SK-N-SH treated with all-trans-retinoic acid at 6 μM for 48 hours (cell line): ENCODE data around the gene PLOD2.

Experiments
- ATAC-seq: fragments of 200-7000 bp; cut with Tn5 transposase; 3 replicates; pipeline ENCODE4 v1.9.1; 2020; ENCODE audit warnings: mild to moderate bottlenecking, moderate library complexity
- ARNTL ChIP-seq: fragments of 450-650 bp; formaldehyde crosslinking; IDR thresholded peaks from 2 replicates; pipeline ENCODE4 v1.5.0; 2020; ENCODE audit warnings: low read depth, mild to moderate bottlenecking, moderate library complexity, borderline replicate concordance
- BACH2 ChIP-seq: fragments of 250-450 bp; sonication (Bioruptor Pico); IDR thresholded peaks from 2 replicates; pipeline ENCODE4 v1.9.0; 2021; ENCODE audit warnings: mild to moderate bottlenecking, borderline replicate concordance
- CREB5 ChIP-seq: fragments of 250-450 bp; sonication (Bioruptor Pico); IDR thresholded peaks from 2 replicates; pipeline ENCODE4 v1.5.1; 2020; ENCODE audit warnings: low read depth, mild to moderate bottlenecking, moderate library complexity
- CSDC2 ChIP-seq: fragments of 250-450 bp; sonication (Bioruptor Pico); IDR thresholded peaks from 2 replicates; pipeline ENCODE4 v1.5.0; 2020; ENCODE audit warnings: mild to moderate bottlenecking, moderate library complexity
- CSRNP3 ChIP-seq: fragments of 250-450 bp; sonication (Bioruptor Pico); IDR thresholded peaks from 2 replicates; pipeline ENCODE4 v1.5.1; 2021; ENCODE audit warnings: mild to moderate bottlenecking, moderate library complexity
- ESRRG ChIP-seq: fragments of 250-450 bp; sonication (Bioruptor Pico); IDR thresholded peaks from 2 replicates; pipeline ENCODE4 v1.6.1; 2021; ENCODE audit warnings: mild to moderate bottlenecking
- GLIS3 ChIP-seq: fragments of 250-450 bp; sonication (Bioruptor Pico); IDR thresholded peaks from 2 replicates; pipeline ENCODE4 v1.5.0; 2020; ENCODE audit warnings: mild to moderate bottlenecking, moderate library complexity
- ISL1 ChIP-seq: fragments of 250-450 bp; sonication (Bioruptor Pico); IDR thresholded peaks from 2 replicates; pipeline ENCODE4 v2.1.2; 2022; ENCODE audit warnings: mild to moderate bottlenecking, moderate library complexity
- OSR1 ChIP-seq: fragments of 250-450 bp; sonication (Bioruptor Pico); IDR thresholded peaks from 2 replicates; pipeline ENCODE4 v1.8.0; 2022; ENCODE audit warnings: moderate library complexity, mild to moderate bottlenecking, inconsistent platforms
- PATZ1 ChIP-seq: fragments of 250-450 bp; sonication (Bioruptor Pico); IDR thresholded peaks from 2 replicates; pipeline ENCODE4 v1.8.0; 2020; ENCODE audit warnings: mild to moderate bottlenecking, moderate library complexity, borderline replicate concordance
- POU6F1 ChIP-seq: fragments of 250-450 bp; sonication (Bioruptor Pico); IDR thresholded peaks from 2 replicates; pipeline ENCODE4 v1.8.0; 2021; ENCODE audit warnings: low read depth, mild to moderate bottlenecking, moderate library complexity, borderline replicate concordance
- PPARA ChIP-seq: fragments of 250-450 bp; sonication (Bioruptor Pico); IDR thresholded peaks from 2 replicates; pipeline ENCODE4 v1.5.0; 2020; ENCODE audit warnings: mild to moderate bottlenecking, borderline replicate concordance
- RARB ChIP-seq: fragments of 250-450 bp; sonication (Bioruptor Pico); IDR thresholded peaks from 2 replicates; pipeline ENCODE4 v1.8.0; 2021; ENCODE audit warnings: mild to moderate bottlenecking, moderate library complexity
- SNAI2 ChIP-seq: fragments of 250-450 bp; sonication (Bioruptor Pico); IDR thresholded peaks from 2 replicates; pipeline ENCODE4 v1.5.0; 2020; ENCODE audit warnings: mild to moderate bottlenecking, moderate library complexity
- TCF4 ChIP-seq: fragments of 250-450 bp; sonication (Bioruptor Pico); IDR thresholded peaks from 2 replicates; pipeline ENCODE4 v1.8.0; 2021; ENCODE audit warnings: mild to moderate bottlenecking, moderate library complexity, borderline replicate concordance
- TSHZ2 ChIP-seq: fragments of 250-450 bp; sonication (Bioruptor Pico); IDR thresholded peaks from 2 replicates; pipeline ENCODE4 v1.5.0; 2020; ENCODE audit warnings: mild to moderate bottlenecking, moderate library complexity
- ZFP3 ChIP-seq: fragments of 250-450 bp; sonication (Bioruptor Pico); IDR thresholded peaks from 2 replicates; pipeline ENCODE4 v1.5.0; 2020; ENCODE audit warnings: mild to moderate bottlenecking, moderate library complexity
- ZNF565 ChIP-seq: fragments of 450-650 bp; formaldehyde crosslinking; conservative IDR thresholded peaks from 2 replicates; pipeline ENCODE4 v1.5.0; 2020; ENCODE audit warnings: low read depth, mild to moderate bottlenecking, moderate library complexity
- ZNF70 ChIP-seq: fragments of 450-650 bp; formaldehyde crosslinking; IDR thresholded peaks from 2 replicates; pipeline ENCODE4 v1.5.0; 2020; ENCODE audit warnings: mild to moderate bottlenecking, moderate library complexity
- ZNF8 ChIP-seq: fragments of 450-650 bp; formaldehyde crosslinking; IDR thresholded peaks from 2 replicates; pipeline ENCODE4 v1.5.0; 2020; ENCODE audit warnings: mild to moderate bottlenecking, moderate library complexity

The PLOD2 gene

GRCh38 chr3:146166415-146166821 lies 5.4 kb upstream of the PLOD2 start:
- TF ChIP-seq ZNF8 (CRISPR knock-in tag) (no peak), OSR1 (no peak)
- ATAC-seq = no peak; the same call in 2 of the 3 replicates

- TF ChIP-seq ZFP3 (CRISPR knock-in tag) (no peak), CSDC2 (no peak)
- no peak for ATAC-seq
These were observed 4.9 kb upstream of the PLOD2 start for GRCh38 chr3:146165877-146166276.

GRCh38 chr3:146164971-146165769 lies 4.2 kb upstream of the PLOD2 start:
- TF ChIP-seq BACH2 (no peak), TCF4 (CRISPR knock-in tag) (no peak), ZFP3 (CRISPR knock-in tag) (no peak), ZNF565 (CRISPR knock-in tag) (no peak), CSDC2 (no peak), TSHZ2 (CRISPR knock-in tag) (no peak), GLIS3 (CRISPR knock-in tag) (no peak), CSRNP3 (CRISPR knock-in tag) (no peak), ARNTL (CRISPR knock-in tag) (no peak), PATZ1 (CRISPR knock-in tag) (no peak), SNAI2 (CRISPR knock-in tag) (no peak), ESRRG (CRISPR knock-in tag) (no peak), ZNF70 (no peak), RARB (CRISPR knock-in tag) (no peak), PPARA (CRISPR knock-in tag) (no peak), POU6F1 (CRISPR knock-in tag) (no peak)
- ATAC-seq = no peak

- TF ChIP-seq ZNF8 (CRISPR knock-in tag) (no peak), ARNTL (CRISPR knock-in tag) (no peak), CREB5 (no peak), CSDC2 (no peak), POU6F1 (CRISPR knock-in tag) (no peak), ISL1 (CRISPR knock-in tag) (no peak)
- TF ChIP-seq, all 23 proteins: peak for 0
- ATAC-seq = no peak
These were observed 3.5 kb upstream of the PLOD2 start for GRCh38 chr3:146164506-146164905.
